ENCODE data around the gene WWC1.

The WWC1 gene

DNA sequence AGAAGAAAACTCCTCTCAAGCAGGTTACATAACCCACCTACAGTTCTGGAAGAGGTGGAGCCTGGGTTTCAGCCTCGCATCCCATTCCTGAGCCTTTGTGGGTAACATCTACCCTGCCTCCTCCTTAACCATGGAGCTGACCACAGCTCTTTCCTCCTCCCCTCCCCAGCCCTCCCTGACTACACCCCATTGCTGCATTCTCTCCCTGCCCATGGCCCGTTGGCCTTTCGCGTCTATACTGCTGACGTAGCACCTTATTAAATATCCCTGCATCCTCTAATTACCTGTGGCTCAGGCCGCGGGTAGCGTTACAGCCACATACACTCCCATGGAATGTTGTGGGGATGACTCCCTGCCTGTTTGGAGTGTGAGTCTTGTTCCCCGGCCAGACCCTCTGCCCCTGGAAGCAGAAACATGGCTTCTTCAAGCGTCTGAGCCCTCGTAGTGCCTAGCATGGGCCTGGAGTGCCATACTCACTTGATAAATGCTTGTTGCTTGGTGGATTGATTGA, 72.8 kb downstream of the WWC1 start:
- no peak for DNase-seq (ENCODE audit: low read depth)

DNA sequence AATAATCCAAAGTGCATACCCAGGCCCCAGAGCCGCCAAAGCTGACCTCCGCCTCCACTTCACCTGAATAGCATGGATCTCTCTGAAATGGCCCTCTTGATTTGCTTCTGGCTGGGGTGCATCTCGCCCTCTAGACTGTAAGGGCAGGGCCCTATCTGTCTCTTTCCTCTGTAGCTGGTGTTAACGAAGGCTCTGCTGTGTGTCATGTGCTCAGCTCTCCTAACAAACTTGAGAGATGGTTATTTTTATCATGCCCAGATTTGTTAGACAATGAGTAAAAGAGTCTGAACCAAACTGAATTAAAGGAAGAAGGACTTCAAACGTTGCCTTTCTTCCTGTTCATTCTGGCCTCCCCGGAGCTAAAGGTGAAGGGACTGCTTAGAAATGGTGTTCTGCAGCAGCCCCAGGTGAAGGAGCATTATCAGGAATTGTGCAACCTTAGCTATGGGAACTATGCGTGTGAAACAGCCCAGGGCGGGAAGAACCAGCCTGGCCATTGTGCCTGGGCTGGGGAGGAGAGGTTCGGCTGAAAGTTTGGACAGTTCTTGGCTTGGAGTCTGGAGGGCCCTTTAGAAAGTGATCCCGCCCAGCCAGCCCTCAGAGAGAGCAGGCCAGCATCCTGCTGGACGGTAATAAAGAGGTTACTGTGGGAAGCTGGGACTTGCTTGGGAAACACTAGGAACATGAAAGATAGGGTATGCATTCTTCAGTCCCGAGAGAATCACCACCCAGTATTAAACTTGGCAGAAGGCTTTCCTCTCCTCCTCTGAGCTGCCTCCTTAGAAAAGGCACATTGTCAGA, 73.5 kb downstream of the WWC1 start:
- no peak for DNase-seq (ENCODE audit: low read depth)

DNA sequence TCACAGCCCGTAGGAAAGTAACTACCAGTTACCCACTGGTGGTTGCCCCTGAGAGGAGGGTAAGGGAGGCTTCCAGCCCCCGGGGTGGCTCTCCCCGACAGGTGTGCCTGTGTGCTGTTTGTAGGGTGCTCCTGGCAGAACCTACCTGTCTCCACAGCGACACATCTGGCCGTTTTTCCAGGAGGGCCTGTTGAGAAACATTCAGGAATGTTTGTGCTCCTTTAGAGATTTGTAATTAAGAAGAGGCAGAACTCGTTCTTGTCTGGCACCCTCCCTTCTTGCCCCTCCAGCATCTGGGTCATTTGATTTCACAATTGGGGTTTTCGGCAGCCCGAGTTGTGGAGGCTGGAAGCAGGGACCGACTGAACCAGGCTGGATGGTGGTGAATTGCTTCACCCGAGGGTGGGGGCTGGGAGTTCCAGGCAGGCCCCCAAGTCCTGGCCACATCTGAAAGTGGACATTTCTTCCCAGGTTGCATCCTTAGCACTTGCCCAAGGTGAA, 74.2 kb downstream of the WWC1 start:
- no peak for DNase-seq (ENCODE audit: low read depth)

DNA sequence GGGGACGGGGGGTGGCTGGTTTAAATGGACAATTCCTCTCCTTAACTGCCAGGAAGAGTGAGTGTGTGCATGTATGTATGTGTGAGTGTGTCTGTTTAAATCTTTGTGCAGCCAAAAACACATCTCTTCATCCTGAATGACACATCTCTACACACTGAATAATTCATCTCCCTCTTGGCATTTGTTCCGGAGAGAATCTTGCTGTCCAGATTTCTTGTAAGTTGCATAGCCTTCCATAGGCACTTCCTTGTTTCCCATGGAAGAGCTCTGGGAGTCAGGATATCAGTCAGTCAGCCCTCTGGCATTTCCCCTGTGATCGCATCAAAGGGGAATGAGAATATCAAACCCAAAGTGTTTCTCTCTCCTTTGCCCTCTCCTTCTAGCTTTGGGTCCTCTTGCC, 74.7 kb downstream of the WWC1 start:
- DNase-seq (ENCODE audit: low read depth), result no peak

DNA sequence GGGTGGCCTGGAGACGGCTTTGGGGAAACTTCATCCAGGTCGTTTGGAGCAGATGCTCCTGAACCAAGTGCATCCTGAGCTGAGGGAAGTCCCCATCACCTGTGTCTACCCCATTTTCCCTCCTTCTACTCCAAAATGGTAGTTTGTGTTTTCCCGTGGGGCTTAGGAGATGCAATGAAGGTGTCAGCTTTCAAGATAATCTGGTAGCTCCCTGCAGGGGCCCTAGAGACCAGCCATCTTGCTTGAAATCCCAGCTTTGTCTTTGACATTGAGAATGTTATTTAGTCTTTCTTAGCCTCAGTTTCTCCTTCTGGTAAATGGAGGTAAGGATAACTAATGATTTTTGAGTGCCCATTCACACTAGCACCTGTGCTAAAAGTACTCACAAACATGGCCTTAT, 77.4 kb downstream of the WWC1 start:
- no peak for DNase-seq (ENCODE audit: low read depth)

DNA sequence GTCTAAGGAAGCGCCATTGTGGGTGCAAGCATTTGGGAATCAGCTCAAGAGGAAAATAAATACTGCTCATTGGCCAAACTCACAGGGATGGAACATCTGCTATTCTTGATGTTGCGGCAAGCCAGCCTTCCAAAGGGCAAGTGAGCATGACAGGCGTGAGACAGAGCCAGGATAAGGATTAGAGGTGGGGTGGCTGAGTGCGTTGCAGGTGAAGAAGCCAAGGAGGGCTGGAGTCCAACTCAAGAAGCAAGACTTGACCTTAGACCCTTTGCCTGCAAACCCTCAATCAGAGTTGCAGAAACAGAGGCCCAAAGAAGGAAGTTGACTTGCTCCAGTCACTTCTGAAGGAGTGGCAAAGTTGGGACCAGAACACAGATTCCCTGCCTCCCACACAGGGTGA, 79.4 kb downstream of the WWC1 start:
- no peak for DNase-seq (ENCODE audit: low read depth)

DNA sequence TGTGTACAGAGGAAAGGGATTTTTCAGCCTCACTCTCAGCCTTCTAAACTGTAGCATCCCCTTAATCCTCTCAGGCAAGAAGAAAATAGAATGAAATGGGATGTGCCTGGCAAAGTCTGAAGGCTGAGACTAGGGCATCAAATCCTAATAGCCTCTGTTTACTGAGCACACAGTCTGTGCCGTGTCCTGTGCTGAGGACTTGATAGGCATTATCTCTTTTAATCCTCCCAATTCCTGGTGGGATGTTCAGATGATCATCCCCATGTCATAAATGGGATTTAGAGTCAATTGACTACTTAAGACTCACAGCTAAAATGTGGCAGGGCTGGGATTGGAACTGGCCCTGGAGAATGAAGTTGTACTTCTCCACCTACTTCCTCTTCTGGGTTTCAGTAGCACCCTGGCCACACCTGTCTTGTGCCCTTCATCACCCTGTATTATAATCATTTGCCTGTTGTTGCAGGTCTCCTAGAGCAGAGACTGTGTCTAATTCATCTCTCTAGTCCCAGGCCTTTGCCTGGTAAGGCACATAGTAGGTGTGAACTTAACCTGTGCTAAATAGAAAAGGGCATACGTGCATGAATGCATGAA, 81.0 kb downstream of the WWC1 start:
- DNase-seq (ENCODE audit: low read depth), result no peak

DNA sequence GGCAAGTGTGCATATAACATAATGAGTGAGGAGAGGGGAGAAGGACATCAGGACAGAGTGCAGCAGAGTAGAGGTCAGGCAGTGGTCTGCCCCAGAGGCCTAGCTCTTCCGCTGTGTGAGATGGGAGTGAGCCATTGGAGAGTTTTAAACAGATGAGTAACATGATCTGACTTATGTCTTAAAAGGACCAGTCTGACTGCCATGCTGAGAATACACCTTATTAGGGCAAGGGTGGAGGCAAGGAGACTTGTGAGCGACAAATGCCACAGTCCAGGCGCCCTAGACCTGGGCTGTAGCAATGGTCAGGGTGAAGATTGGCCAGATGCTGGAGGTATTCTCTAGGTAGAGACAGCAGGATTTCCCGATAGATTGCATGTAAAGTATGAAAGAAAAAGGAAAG, 83.1 kb downstream of the WWC1 start:
- no peak for DNase-seq (ENCODE audit: low read depth)

DNA sequence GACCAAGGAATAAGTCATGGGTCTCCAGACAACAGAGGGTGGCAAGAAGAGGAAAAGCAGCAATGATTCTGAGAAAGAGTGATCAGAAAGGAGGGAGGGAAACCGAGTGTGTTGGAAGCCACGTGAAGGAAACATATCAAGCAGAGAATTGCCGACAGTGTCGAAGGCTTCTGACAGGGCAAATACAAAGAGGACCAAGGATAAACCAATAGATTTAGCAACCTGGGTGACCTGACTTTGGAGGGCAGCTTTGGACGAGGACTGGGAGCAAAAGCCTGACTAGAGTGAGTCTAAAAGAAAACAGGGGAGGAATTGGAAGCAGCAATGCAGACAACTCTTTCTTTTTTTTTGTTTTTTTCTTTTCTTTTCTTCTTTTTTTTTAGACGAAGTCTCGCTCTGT, 83.8 kb downstream of the WWC1 start:
- no peak for DNase-seq (ENCODE audit: low read depth)

DNA sequence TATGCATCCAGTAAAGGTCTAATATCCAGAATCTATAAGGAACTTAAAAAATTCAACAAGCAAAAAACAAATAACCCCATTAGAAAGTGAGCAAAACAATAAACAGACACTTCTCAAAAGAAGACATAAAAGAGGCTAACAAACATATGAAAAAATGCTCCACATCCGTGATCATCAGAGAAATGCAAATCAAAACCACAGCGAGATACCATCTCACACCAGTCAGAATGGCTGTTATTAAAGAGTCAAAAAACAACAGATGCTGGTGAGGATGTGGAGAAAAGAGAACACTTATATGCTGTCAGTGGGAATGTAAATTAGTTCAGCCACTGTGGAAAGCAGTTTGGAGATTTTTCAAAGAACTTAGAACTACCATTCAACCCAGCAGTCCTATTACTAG, 86.1 kb downstream of the WWC1 start:
- no peak for DNase-seq (ENCODE audit: low read depth)

DNA sequence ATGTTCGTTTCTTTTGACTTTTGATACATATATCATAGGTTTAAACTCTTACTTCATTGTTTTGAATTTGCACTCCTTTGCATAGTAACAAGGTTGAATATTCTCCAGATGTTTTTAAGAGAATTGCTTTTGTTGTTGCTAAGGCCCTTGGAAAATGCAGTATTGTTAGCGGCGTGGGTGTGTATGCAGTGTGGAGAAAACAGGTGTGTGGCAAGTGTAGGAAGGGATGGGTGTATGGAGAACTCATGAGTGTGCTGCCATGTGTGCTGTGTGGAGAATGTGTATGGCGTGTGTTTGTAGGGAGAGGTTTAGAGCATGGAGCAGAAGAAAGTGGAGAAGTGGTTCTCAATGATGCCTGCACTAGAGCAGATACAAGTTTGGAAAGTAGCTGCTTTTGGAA, 87.3 kb downstream of the WWC1 start:
- DNase-seq (ENCODE audit: low read depth), result no peak

DNA sequence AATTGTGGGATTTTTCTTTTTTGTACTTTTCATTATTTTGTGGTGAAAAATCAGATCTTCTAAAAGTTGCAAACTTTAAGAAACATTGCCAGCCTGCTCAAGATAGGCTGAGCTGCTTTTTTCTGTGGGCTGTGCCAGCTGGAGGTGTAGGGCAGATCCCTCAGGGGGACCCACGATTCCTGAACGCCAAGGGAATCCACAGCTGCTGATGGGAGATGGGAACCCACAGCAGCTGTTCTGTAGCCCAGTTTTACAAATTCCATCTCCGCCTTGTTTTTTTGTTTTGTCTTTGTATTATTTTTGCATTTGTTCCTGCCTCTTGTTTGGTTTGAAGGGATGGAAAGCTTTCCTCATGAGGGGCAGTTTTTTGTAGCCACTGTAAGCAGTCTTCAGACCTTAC, 91.0 kb downstream of the WWC1 start:
- no peak for DNase-seq (ENCODE audit: low read depth)

DNA sequence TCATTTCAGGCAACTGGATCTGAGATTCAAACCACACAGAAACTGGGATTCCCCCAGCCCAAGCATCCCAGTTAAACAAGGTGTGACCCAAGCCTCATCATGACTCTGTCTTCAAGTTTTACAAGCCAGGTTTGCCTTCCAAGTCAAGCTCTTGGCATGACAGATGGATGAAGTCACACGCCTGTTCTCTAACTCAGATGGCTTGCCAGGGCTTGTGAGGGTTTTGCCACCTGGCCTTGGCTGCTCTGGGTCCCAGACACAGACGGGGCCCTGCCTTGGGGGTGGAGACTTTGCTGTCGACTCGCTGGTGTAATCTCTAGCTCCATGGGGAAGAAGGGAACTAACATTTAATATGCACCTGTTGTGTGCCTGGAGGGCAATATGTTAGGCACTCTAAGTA, 99.0 kb downstream of the WWC1 start:
- DNase-seq (ENCODE audit: low read depth), result no peak

DNA sequence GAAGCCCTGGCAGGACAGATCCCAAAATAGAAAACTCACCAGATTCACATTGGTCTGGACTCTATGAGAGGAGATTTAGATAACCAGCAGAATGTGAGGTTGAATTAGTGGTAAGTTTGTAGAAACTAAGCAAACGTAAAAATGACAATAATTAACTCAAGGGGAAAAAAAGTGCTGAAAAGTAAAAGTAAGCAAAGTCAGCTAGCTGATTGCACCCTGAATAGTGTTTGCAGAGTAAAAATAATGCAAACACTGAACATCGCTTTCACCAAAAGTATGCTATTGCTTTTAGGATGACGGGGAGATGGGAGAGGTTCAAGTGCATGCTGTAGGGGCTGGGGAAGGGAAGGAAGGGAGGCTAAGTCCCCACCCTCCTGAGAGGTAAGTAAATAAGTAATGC, 102.3 kb downstream of the WWC1 start:
- DNase-seq (ENCODE audit: low read depth), result no peak

DNA sequence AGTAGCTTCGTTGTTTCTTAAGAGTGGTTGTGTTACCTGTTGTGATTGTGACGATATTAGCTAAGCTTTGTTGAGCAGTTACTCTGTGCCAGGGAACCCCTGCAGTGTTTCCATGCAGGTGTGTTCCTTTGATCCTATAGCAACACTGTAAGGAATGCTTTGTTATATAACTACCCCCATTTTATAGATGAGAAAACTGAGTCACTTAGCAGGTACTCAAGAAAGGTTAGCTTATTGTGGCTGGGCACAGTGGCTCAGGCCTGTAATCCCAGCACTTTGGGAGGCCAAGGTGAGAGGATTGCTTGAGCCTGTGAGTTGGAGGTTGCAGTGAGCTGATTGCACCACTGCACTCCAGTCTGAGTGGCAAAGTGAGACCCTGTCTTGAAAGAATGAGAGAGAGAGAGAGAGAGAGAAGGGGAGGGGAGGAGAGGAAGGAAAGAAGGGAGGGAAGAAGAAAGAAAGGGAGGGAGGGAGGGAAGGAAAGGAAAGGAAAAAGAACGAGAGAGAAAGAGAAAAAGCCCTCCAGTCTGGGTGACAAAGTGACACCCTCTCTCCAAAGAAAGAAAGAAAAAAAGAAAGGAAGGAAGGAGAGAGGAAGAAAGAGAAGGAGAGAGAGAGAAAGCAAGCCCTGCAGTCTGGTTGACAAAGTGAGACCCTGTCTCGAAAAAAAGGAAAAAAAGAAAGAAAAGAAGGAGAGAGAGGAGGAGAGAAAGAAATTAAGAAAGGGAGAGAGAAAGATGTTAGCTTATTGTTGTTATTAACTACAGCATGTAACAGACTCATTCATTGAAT, 109.2 kb downstream of the WWC1 start:
- DNase-seq (ENCODE audit: low read depth), result no peak

DNA sequence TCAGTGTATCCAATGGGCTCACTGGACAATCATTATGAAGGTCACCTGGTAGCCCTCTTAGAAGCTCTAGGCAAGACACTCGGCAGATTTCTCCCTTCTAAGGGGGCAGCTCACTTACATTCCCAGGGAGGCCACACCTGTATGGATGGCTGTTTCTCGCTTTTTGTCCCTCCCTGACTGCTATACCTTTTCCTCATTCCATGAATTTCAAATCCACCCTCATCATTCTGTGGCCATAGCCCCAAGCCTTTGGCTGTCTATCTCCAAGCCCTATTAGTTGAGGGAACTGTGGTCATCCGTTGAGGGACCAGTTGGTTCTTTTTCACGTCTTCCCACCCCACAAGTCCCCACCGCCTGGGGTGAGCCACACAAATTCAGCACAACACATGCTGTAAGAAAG, 109.8 kb downstream of the WWC1 start:
- no peak for DNase-seq (ENCODE audit: low read depth)

DNA sequence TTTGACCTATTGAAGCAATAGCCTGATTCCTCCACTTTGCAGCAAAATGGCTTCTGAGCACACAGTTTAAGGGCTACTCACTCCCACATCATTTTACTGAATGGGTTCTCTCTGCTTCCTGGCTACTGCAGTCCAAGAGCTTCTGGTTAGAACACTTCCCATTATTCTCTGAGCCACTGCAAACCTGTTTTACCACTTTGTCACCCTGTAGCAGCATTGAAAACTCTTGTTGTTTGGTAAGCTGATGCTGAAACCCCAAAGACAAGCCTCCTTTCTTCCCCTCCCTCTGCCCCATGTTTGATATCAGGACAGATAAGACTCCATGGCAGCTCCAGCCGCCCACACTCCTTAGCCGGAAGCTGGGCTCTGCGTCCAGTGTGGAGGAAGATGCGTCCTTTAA, 110.4 kb downstream of the WWC1 start:
- DNase-seq (ENCODE audit: low read depth), result no peak

DNA sequence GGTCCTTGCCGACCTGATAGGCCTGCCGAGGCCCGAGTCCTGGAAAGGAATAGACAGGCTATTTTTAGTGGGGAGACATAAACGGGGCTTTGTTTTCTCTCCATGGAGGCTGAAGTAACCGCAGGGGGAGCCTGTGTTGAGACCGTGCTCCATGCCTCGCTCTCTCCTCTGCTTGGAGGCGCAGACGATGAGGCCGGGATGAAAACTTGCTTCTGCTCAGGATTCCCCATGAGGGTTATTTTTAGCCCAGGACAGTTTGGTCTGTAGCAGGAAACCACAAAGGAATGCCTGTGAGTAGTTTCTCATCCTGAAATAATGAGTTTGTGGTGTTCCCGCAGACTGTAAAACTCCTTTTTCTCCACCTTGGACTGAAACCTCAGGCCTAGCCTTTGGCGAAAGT, 112.9 kb downstream of the WWC1 start:
- DNase-seq (ENCODE audit: low read depth), result no peak

DNA sequence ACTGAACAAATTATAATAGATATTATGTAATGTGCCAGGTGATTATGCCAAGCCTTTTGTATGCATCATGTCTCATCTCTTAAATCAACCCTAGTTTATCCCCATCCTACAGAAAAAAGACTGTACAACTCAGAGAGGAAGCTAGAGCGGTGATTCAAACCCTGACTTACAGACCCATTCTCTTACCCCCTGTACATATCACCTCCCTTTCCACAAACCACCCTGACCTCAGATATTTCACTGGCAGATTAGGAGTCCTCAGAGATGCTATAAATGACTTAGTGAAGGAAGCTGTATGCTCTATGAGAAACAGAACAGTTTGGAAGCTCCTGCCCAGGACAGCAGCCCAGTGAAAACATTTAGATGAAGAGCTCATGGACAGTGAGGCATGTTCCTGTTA, 115.8 kb downstream of the WWC1 start:
- DNase-seq (ENCODE audit: low read depth), result no peak

DNA sequence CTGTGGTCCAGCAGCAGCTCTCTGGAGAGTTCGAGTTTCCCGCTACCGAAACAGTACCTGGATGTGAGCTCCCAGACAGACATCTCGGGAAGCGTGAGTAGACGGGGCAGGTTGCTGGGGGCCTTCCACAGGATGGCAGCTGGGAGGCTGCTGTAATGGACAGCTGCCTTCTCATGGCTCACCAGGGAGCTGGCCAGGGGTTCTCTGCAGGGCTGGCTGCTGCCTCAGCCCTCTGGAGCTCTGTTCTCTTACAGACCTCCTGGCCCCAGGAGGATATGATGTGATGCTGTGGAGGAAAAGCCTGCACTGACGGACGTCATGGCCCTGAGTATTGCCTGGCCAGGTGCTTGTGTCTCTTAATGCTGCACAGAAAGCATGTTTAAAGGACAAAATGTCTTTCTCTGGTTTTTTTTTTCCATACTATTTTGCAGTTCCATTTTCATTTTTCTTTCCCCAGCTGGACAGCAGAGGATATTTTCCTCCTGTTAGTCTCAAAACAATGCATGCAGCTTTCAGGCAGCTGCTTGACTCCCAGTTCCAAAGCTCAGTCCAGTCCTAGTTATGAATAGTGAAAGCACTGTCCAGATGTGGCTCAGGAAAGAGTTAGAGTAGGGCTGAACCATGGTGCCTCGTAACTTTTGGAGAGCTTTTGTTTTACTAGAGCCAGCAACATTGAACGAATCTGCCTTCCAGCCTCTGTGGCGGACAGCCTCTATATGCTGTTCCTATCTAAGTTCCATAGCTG, 117.3 kb downstream of the WWC1 start:
- no peak for DNase-seq (ENCODE audit: low read depth)

DNA sequence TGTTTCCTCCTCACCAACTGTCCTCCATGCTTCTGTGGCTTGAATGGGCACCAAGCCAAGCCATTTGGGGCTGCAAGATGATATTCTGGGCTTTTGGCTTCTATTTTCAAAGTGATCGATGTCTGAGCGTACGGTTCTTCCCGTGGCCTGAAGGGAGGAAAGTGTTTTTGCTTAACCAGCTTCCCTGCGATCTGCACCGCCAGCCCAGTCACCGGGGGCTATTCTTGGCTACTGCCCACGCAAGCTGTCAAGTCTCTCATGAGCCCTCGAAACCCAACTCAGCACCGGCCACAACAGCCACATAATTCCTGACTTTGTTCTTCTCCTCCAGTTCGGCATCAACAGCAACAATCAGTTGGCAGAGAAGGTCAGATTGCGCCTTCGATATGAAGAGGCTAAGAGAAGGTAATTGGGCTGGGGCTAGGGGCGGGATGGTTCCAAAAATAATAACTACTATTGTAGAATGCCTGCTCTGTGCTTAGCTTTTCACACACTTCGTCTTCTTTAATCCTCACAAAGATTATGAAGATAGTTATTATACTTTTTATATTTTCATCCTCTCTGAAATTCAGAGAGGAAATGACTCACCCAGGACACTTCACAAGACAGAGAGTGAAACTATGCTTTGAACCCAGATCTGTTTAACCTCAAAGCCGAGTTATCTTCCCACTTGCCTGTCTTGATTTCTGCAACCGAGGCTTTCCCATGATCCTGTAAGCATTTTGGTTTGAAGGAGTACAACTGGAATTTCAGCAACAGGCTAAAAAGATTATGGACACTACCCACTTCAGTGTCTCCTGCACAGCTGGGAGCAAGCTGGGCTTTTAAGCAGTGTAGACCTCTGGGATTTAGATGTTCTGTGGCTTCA, 118.4 kb downstream of the WWC1 start:
- no peak for DNase-seq (ENCODE audit: low read depth)
